Right hindlimb (tissue), 1 donor: Measurements from ENCODE around the gene UMODL1.
A peak's percentile ranks its signal among the peaks of the same experiment; 100 is the strongest.
"Not testable (repeated sequence)": the region's sequence is repeated elsewhere in the genome, so short reads cannot be mapped to it uniquely, and the experiment has no call there.

Source experiments
- DNase-seq: peaks from one replicate; pipeline ENCODE4 v3.0.0-alpha.2; 2018

The UMODL1 gene

DNA sequence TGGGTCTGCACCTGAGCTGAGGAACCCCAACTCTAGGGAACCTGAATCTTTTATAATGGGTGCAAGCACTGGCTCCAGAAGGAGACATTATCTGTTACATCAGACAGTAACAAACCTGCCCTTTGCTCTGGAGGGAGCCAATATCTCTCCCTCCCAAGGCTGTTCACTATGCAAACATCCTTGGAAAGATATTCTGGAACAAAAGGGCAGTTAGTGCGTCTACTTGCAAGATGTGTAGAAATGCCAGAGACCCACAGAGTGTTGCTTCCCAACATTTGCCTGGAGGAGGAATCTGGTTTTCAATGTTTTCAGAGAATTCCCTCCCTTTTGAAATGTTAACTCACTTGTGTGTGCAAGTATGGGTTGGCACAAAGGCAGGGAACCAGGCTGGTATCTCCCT lies 31.9 kb downstream of the UMODL1 start:
- no peak for DNase-seq

DNA sequence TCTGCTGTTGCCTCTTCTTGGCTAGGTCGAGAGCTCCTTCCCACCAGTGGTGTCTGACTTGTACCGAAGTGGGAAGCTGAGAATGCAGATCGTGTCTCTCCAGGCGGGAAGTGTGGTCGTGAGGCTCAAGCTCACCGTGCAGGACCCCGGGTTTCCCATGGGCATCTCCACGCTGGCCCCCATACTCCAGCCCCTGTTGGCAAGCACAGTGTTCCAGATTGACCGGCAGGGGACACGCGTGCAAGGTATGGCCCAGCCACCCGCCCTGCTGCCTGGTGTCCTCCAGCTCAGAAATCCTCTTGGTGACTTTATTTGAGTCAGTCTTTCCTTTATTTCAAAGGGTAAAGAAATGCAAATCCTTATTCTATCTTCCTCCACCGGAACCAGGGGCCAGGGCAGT lies 32.7 kb downstream of the UMODL1 start:
- DNase-seq, result no peak

DNA sequence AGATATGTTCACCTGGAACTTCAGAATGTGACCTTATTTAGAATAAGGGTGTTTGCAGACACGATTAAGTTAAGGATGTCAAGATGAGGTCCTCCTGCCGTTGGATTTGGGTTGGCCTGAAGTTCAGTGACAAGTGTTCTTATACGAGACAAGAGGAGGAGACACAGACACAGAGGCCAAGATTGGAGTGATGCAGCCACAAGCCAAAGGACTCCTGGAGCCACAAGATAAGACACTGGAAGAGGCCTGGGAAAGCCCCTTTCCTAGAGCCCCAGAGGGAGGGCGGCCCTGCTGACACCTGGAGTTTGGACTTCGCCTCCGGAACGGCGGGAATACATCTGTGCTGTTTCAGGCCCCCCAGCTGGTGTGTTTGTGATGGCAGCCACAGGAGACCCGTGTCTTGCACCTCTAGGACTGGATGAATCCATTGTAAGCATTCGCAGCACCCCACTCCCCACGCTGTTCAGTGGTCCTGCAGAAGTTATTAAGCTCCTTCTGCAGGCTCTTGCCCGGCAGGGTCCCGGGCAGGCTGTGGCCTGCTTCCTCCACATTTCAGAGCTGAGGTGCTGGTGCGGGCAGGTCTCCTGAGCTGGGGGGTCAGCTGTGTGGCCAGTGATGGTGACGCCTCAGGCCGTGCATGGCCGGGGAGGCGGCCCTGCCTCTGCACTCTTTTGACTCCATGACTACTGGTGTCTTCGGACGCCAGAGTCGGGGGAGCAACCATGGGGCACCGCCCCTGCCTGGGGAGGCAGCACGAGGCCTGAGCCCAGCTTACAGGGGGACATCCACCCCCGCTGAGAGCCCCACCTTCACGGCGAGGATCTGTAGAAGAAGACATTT lies 34.6 kb downstream of the UMODL1 start:
- DNase-seq, result no peak

DNA sequence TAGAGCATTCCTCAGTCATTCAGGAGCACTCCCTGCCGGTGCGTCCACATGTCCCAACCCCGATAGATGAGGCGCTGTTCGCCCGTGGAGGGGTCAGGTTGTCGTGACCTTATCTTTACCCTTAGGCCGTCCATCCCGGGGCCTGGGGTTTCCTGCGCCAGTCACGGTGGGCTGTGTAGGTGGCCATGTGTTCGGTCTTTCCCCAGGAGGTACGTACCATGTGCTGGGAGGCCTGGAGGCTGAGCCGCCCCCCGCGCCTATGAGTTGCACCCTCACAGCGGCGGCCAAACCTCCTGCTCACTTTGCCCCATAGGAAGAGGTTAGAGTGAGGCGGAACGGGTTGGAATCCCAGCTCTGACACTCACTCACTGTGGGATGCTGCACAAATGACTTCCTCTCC lies 35.3 kb downstream of the UMODL1 start:
- no peak for DNase-seq

DNA sequence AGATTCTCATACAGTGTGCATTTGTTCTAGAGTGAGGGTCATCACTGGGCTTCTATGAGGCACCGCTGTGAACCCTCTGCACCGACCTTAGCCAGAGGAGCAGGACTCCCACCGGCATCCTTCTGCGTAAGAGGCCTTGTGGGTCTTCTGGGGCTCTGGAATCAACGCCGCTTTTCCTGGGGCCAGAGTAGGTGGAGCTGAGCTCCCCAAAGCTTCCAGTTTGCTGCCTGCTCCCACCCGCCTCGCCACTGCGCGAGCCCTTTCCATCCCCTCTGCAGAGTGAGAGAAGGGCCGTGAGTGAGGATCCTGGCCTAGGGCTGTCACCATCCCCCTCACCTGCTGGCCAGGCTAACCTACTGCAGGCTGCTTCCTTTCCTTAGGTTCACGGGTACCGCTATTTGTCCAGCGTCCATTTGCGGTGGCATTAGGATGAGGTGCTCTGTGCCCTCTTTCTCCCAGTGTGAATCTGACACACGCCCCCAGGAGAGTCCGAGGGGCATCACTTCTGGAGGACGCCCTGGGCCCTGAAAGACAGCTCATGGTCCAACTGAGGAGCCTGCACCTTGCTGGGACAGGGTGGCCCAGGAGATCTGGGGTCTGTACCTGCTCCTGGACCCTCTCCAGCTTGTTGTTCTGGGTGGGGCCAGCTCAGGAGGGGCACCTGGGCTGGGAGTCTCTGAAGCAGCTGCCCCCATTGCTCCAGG lies 36.2 kb downstream of the UMODL1 start:
- no peak for DNase-seq

DNA sequence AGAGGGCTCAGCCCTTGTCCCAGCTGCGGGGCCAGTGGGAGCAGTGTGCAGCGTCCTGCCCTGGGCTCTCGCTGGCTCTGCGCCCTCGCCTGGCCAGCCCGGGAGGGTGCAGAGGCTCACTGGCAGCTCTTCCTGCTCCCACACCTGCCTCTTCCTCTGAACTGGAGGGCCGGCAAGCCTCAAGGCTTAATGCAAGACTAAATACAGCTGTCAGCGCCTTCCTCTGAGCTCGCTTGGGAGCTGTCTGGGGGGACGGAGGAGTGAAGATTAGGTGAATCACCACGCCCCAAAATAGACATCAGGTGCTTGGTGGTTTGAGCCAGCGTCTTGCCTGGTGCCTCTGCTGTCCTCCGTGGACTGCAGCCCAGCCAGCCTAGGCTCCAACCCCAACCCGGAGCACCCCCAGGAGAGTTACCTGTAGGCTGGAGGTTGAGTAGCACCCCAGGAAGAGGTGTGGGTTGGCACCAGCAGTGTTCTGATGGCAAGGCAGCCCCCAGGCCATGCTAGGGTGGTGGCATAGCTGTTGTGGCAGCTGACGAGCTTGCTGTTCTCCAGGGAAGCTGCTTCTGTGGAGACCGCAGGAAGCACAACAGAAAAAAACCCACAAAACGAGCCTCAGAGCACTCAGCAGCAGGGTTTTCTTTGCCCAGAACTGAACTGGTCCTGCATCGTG lies 36.9 kb downstream of the UMODL1 start:
- DNase-seq, result peak; percentile 61

DNA sequence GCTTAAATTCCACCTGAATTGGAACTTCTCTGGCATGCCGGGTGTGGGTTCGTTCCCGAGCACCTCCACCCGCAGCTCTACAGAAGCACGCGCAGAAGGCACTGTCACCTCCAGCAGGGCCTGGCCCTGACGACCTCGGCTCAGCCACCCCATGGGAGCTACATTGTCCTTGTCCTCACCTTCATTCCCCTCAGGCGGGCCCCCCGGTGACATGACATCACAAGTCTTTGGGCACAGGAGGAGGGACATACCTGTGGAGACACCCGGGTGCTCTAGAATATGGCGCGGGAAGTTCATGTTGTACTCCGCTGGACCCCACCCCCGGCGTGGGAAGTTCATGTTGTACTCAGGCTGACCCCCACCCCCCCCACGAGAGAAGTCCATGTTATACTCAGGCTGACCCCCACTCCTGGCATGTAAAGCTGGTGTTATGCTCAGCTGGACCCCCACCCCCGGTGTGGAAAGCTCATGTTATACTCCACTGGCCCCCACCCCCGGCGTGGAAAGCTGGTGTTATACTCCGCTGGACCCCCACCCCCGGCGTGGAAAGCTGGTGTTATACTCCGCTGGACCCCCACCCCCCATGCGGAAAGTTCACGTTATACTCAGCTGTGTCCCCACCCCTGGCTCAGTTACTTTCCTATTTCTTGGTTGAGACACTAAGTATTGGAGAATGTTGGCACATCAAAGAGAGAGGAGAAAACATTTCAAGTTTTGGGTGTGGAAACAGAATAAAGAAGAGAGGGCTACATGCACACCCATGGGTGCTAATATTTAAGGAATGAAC lies 37.6 kb downstream of the UMODL1 start:
- DNase-seq, result no peak

DNA sequence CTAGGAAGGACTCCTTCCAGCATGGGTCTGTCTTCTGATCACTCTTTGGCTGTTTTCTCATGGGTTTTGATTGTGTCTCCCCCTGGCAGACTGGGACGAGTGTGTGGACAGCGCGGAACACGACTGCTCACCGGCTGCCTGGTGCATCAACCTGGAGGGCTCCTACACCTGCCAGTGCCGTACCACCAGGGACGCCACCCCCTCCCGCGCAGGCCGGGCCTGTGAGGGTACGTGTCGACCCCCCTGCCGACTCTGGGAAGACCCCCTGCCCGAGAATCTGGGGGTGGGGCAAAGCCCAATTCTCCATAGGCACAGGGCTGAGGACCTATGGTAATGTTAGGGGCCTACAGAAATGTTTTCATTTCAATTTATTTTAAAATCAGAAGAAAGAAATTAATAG lies 38.4 kb downstream of the UMODL1 start:
- DNase-seq, result no peak

DNA sequence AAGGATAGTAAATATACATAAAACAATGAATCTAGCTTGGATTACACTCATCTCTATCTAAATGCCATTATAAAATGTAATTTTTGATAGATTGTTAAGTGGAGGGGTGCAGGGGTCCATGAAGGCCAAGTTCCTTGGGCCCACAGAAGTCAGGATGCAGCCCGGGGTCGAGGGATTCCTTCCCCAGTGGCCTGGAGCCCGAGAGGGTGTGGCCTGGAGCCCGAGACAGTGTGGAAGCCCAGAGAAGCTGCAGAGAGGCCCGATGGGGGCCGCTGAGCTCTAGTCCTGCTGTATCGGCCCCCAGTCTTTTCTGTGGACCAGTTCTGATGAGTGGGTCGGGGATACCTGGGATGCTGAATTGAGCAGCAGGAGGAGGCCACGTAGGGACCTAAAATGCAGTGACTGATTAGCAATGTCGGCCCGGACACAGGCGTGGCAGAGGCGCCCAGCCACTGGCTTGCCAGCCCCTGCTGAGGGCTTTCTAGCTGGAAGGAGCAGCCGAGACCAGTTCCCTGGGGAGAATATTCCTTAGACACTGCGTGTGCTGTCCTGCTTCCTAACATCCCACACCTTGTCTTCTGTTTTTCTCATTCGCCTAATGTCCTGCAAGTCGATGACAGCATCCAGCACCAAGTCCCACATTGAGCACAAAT lies 38.9 kb downstream of the UMODL1 start:
- no peak for DNase-seq

DNA sequence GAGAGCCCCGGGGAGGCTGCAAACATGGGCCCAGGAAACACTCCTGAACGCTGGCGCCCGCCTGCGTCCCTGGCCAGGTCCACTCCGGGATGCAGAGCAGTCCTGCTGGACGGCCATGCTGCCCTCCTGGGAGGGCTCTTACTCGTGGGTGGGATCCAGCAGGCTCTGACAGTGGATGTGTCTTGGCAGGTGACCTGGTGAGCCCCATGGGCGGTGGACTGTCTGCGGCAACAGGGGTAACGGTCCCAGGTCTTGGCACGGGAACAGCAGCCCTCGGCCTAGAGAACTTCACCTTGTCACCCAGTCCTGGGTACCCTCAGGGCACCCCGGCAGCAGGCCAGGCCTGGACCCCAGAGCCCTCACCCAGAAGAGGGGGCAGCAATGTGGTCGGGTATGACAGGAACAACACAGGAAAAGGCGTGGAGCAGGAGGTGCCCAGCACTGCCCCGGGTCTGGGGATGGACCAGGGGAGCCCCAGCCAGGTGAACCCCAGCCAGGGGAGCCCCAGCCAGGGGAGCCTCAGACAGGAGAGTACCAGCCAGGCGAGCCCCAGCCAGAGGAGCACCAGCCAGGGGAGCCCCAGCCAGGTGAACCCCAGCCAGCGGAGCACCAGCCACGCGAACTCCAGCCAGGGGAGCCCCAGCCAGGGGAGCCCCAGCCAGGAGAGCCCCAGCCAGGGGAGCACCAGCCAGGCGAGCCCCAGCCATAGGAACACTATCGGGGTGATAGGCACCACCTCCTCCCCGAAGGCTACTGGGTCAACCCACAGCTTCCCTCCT lies 39.8 kb downstream of the UMODL1 start:
- DNase-seq, result no peak

DNA sequence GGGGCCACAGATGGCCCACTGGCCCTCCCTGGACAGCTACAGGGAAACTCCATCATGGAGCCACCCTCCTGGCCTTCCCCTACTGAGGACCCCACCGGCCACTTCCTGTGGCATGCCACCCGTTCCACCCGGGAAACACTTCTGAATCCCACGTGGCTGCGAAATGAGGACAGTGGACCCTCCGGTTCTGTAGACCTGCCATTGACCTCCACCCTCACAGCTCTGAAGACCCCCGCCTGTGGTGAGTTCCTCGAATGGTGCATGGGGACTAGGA lies 40.3 kb downstream of the UMODL1 start:
- no peak for DNase-seq

DNA sequence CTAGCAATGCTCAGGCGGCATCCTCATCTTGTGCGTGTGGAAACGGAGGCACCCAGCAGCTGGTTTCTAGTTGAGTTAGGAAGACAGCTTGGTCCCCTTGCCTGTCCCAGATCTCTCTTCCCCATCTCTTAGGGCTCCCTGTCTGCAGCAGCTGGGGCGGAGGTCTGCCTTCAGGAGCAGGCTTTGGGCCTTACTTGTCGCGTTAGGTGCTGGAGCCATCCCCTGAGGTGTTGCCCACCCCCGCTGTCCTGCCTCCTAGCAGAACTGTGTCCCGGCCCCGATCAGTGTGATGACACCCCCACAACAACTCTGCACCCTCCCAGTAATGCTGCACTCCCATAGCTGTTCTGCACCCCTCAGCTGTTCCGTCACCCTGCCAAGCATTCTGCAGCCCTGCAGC lies 40.7 kb downstream of the UMODL1 start:
- no peak for DNase-seq

DNA sequence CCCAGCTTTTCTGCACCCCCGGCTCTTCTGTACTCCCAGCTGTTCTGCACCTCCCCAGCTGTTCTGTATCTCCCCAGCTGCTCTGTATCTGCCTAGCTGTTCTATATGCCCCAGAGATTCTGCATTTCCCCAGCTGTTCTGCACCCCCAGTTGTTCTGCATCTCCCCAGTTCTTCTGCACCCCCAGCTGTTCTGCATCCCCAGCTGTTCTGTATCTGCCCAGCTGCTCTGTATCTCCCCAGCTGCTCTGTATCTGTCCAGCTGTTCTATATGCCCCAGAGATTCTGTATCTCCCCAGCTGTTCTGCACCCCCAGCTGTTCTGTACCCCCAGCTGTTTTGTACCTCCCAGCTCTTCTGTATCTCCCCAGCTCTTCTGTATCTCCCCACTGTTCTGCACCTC lies 41.1 kb downstream of the UMODL1 start:
- DNase-seq, result no peak

DNA sequence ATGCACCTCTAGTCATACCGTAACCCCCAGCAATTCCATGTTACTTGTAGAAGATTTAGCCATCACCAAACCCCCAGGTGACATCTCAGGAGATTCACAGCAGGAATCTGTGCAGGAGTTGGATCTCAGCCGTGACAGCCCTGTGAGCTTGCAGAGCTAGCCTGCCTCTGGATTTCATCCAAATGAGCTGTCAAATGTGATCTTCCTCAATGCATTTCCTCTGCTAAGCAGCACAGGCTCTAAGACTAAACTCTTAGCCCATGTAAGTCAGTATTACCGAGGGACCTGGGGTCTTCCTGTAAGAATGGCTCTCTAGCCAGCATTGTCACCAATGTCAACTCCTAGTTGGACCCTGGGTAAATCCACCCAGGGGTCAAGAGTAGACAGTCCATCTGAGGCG lies 41.7 kb downstream of the UMODL1 start:
- no peak for DNase-seq

DNA sequence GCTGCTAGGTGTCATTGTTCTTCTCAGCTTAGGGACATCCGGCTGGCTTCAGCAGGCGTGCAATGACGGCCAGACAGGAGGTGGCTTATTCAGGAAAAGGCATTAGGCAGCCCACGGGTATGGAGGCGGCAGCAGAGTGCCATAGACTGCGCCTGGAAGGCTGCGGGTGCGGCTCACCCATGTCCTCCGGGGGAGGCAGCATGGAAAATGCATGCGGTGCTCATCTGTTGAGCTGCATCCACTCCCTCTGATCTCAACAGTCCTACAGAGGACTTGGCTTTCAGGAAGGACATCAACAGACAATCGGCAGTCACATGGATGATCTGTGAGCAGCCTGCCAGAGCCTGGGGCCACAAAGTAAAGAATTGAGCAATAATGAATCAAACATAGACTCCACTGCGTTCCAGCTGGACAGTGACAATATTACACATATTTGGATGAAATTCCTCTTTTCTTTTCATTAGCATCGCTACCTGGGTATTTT lies 42.9 kb downstream of the UMODL1 start:
- no peak for DNase-seq

DNA sequence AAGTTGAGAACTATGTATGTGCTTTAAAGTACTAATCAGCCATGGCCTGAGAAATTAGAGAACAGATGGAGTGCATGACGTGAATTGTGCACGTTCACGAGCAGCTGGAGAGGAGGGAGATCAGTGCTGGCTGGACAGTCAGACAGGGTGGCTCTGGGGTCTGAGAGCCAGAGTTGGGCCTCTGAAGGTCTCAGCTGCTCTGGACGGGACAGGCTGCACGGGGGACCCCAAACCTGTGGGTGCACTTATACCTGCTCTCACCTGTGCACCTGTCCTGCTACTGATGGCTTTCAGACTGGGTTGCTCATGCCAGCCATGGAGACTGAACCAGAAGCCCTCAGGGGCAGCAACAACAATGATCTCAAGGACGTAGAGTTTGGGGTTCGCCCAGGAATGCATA lies 43.5 kb downstream of the UMODL1 start:
- no peak for DNase-seq

DNA sequence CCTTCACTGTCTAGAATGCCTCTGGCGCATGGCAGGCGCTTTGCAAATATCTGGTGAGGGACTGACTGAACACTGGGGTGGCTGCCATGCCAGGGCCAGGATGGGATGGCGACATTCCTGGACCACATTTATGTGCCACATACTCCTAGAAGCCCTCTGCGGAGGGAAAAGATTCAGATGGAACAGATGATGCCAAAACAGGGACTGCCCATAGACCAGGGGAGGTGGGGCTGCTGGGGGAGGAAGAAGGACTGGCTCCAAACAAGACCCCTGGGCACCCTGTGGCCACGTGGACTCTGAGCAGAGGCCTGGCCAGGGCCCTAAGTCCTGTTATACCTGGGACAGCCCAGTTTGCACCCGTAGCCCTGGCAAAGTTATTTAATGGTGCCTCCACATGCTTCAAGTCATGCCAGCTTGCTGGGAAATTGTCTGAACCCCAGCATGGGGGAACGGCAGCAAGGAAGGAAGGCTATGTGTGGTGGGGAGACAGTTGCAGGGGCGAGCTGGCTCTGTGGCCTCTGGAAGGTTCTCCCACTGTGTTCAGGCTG lies 44.1 kb downstream of the UMODL1 start:
- DNase-seq, result no peak

DNA sequence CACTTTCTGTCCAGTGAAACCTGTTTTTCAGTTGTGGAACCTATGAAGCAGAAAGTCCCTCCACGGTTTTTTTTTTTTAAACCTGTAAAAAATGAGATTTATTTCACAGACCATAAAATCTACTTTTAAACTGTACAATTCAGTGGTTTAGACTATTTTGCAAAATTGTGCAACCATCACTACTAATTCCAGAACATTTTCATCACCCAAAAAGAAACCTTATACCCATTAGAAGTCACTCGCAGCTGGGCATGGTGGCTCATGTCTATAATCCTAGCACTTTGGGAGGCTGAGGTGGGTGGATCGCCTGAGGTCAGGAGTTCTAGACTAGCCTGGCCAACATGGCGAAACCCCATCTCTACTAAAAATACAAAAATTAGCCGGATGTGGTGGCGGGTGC lies 45.4 kb downstream of the UMODL1 start:
- DNase-seq, result not testable (repeated sequence)

DNA sequence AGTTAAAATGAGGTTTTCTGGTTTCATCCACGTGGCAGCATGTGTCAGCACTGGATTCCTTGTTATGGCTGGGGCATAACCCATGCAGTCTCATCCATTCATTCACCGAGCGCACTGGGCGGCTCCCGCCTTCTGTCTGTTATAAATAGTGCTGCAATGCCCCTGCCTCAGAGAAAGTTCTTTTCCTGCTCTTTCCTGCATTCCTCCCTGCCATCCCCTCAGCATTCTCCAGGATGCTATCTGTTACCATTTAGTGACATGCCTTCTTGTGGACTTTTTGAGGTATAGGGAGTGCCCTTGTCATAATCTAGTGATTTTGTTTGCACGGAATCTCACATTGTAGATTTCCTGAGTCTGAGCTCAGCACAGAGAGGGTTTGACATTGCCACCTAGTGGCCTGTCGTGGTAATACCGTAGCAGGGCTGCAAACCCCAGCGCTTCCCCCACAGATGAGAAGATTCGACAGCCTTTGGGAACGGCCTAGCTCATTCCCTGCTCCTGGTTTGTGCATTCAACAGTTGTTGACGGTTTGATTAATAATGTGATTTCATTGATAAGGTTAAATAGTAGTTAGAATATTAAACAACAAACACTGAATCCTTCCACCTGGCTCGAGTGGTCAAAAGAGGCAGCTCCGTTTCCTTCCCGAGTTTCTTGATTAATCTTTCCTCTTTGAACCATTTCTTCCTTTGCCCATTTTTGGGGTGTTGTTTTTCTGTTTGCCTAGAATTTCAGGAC lies 46.3 kb downstream of the UMODL1 start:
- DNase-seq, result peak; percentile 85

DNA sequence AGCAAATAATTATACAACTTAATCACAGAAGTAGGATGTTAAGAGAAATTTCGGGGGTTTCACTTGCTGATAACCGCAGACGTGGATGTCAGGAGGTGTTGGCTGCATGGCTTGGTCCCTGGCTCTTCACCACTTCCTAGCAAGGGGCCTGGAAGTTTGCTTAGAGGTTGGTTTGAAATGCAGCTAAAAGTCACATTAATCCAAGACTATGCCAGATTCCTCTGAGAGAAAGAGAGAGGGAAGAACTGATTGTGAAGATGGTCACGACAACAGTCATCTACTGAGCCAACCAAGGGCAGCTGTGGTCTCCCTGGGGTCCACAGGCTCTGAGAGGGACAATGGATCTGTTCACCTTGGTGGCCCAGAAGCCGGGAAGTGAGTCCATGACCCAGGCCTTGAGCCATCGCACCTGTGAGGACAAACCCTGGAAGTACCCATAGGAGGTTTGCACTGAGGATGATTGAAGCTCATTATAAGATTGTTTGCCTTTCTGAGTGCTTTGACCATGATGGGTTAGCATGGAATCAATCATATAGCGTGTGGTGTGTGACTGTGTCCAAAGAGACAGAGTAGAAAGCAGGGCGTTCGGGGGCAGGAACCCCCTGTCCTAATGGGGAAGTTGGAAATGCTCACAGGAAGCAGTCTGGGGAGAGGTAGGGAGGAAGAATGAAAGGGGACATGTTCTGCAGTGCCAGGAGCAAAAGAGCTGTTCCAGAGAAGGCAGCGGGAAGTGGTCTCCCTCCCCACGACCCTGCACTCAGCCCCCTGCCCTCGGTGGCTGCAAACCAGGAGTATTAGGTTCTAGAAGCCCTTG lies 47.1 kb downstream of the UMODL1 start:
- no peak for DNase-seq
